Measurements from ENCODE around the gene C9orf57.
"Not testable (repeated sequence)": the region's sequence is repeated elsewhere in the genome, so short reads cannot be mapped to it uniquely, and the experiment has no call there.

The C9orf57 gene

GRCh38 chr9:72012646-72013045 is 47.8 kb downstream of the C9orf57 start:
- H3K27ac ChIP-seq = no peak overlapping the region
- no peak for DNase-seq (ENCODE audit: low read depth, low spot score)

DNA sequence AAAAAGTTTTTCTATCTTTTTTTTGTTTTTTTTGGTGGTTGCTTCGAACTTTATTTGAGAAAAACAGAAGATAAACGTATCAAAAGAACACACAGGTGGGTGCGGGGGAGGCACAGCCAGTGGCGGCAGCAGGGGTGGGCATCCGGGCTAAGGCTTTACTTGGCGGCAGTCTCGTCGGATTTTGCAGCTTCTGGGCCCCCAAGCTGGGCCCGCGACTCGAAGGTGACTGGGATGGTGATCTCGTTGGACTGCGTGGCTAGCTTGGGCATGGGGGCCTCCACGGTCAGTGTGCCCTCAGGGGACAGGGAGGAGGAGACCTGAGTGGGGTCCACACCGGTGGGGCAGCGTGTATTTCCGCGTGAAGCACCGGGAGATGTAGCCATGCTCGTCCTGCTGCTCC is 52.7 kb downstream of the C9orf57 start:
- H3K4me3 ChIP-seq; DNase-seq (ENCODE audit: low read depth, low spot score); H3K36me3 ChIP-seq (ENCODE audit: insufficient read depth, low read length); H3K9me3 ChIP-seq (ENCODE audit: low read depth, low read length); H3K27ac ChIP-seq; H3K9ac ChIP-seq (ENCODE audit: insufficient read length): not testable (repeated sequence)

More at GRCh38 chr9:72012646-72013045, 47.8 kb downstream of the C9orf57 start:
- H3K9me3 ChIP-seq (ENCODE audit: low read depth, low read length) = no peaks in the 10 kb centered on the region
- no peaks in the 10 kb centered on the region for H3K36me3 ChIP-seq (ENCODE audit: insufficient read depth, low read length)
- TF ChIP-seq EZH2 (IDR thresholded peaks at IDR 0.05) (no peak), POLR2AphosphoS5 (IDR thresholded peaks at IDR 0.05; ENCODE audit: borderline replicate concordance, low read depth, low read length) (no peak), FOXP2 (optimal IDR thresholded peaks at IDR 0.05; ENCODE audit: control extremely low read depth, extremely low read length, insufficient read depth) (no peak)
- no peak overlapping the region for H3K4me3 ChIP-seq
- no peak overlapping the region for H3K9ac ChIP-seq (ENCODE audit: insufficient read length)

DNA sequence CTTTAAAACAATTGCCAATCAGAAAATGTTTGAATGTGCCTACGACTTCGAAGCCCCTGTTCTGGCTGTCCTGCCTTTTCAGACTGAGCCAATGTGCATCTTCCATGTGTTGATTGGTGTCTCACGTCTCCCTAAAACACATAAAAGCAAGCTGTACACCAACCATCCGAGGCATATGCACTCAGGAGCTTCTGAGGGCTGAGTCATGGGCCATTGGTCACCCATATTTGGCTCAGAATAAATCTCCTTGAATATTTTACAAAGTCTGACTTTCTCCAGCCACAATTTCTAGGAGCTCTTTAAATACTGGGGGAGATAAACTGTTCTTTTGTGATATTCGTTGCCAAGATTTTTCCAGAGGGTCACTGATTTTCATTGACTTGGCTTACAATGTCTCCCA is 53.9 kb downstream of the C9orf57 start:
- no peak for DNase-seq (ENCODE audit: low read depth, low spot score)
- H3K36me3 ChIP-seq (ENCODE audit: insufficient read depth, low read length) = no peaks in the 10 kb centered on the region
- TF ChIP-seq POLR2AphosphoS5 (IDR thresholded peaks at IDR 0.05; ENCODE audit: borderline replicate concordance, low read depth, low read length) (no peak), FOXP2 (optimal IDR thresholded peaks at IDR 0.05; ENCODE audit: control extremely low read depth, extremely low read length, insufficient read depth) (no peak), EZH2 (IDR thresholded peaks at IDR 0.05) (no peak)
- H3K9ac ChIP-seq (ENCODE audit: insufficient read length) = no peak overlapping the region
- no peaks in the 10 kb centered on the region for H3K9me3 ChIP-seq (ENCODE audit: low read depth, low read length)
- no peak overlapping the region for H3K4me3 ChIP-seq
- no peak overlapping the region for H3K27ac ChIP-seq

DNA sequence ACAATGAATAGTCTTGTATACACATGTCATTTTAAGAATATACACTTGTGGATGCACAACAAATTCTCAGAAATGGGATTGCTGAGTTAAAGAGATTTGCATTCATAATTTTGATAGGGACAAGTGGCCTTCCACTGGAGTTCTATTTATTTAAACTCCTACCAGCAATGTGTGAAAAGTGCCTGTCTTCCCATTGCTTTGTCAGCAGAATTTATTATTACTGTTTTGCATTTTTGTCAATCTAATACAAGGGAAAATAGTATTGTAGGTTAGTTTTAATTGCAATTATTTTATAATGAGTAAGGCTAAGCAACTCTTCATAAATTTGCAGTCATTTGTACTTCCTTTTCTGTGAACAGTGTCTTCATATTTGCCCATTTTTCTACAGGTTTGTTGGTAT is 55.0 kb downstream of the C9orf57 start:
- TF ChIP-seq EZH2 (IDR thresholded peaks at IDR 0.05) (no peak), POLR2AphosphoS5 (IDR thresholded peaks at IDR 0.05; ENCODE audit: borderline replicate concordance, low read depth, low read length) (no peak), FOXP2 (optimal IDR thresholded peaks at IDR 0.05; ENCODE audit: control extremely low read depth, extremely low read length, insufficient read depth) (no peak)
- Histone ChIP-seq H3K9ac (ENCODE audit: insufficient read length) (no peak overlapping the region), H3K4me3 (no peak overlapping the region), H3K36me3 (ENCODE audit: insufficient read depth, low read length) (no peaks in the 10 kb centered on the region), H3K9me3 (ENCODE audit: low read depth, low read length) (no peaks in the 10 kb centered on the region), H3K27ac (no peak overlapping the region)
- DNase-seq (ENCODE audit: low read depth, low spot score) = no peak
